SHP77 (cell line): ENCODE measurements around the gene SLC22A23.

Experiments
- DNase-seq, 2 experiments: peaks; one replicate each; lab custom pipeline; 2025; lab: John Stamatoyannopoulos, UW

Gene SLC22A23

DNA sequence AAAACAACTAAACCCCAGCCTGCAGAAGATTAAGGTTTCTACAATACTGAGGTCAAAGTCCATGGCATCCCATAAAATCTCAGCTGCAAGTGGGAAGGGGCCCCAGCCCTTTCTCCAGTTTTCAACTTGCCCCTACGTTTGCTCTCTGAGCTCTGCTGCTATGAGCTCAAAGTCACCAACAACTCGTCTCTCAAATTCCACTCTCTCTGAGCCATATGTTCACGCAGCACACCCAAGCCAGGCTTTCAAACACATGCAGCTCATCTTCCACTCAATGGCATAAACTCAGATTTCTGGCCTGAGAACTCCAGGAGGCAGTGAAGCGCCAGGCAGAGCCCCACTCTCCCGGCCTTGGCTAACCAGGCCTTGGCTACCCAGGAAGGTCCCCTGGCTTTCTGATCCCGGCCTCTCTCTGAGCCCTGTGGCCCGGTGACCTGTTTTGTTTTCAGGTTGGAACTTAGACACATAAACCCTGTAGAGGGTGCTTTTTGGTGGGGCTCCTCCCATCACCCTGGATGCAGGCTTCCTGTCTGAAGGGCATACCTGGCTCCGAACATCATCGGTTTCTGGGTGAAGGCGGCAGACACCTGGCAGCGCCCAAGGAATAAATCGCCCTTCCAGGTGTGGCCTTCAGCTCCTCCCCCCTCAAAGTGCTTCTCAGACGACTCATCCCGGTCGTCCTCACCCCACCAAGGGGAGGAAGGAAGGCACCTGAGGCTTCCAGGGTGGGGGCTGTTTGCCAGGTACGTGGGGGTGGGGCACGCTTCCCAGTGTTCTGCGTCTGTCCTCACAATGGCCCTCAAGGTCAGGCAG lies 12.4 kb downstream of the SLC22A23 start:
- DNase-seq = no peak

GRCh38 chr6:3443221-3443515 lies 13.7 kb downstream of the SLC22A23 start:
- no peak for DNase-seq

DNA sequence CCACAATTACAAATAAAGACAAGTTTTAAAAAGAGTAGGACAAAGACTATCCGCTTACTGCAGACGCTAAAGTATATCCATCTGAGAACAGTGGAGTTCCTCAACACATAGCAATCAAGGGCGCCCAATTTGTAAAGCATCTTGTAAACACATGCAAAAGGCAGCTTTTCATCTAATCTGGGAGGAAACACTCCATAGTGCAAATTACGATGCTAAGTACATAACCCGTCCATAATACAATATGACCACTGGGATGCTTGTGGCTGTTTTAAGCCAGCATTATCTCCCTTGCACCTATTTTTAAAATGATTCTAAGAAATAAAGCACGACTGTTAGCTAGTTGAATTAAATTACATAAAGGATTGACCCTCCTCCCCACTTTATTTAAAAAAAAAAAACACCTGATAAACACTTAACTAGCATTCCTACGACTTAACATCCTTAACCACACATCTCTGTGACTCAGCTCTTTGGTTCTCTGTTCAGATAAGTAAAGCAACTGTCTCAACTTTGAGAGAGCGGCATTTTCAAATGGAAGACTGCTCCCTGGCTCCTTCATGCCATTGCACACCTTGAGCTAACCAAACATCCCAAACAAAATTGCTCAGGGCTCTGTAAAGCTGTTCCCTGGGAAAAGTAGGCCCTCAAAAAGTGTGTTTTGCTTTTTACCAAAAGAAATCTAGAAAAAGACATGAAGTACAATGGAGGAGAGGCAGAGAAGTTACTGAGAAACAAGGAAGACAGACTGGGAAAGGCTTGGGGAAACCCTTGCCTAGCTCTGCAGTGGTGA lies 14.2 kb downstream of the SLC22A23 start:
- DNase-seq = no peak

DNA sequence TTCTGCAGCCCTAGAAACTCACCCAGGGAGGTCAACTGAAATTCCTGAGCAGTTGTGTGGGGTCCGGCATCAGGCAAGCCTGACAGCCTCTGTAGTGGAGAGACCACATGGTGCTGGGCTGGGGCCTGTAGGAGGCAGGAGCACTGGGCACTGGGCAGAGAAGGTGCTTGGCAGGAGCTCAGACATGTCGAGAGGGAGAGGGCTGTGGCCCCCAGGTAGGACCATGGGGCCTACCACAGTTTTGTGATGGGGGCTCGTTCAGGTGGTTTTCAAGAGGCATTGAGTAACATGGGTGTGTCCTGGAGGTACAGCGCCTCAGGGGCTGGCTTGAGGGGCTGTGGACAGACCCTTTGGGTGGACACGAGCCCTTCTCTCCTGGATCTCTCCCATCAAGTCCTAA lies 15.9 kb downstream of the SLC22A23 start:
- DNase-seq = no peak

GRCh38 chr6:3439961-3440360 lies 16.9 kb downstream of the SLC22A23 start:
- no peak for DNase-seq

DNA sequence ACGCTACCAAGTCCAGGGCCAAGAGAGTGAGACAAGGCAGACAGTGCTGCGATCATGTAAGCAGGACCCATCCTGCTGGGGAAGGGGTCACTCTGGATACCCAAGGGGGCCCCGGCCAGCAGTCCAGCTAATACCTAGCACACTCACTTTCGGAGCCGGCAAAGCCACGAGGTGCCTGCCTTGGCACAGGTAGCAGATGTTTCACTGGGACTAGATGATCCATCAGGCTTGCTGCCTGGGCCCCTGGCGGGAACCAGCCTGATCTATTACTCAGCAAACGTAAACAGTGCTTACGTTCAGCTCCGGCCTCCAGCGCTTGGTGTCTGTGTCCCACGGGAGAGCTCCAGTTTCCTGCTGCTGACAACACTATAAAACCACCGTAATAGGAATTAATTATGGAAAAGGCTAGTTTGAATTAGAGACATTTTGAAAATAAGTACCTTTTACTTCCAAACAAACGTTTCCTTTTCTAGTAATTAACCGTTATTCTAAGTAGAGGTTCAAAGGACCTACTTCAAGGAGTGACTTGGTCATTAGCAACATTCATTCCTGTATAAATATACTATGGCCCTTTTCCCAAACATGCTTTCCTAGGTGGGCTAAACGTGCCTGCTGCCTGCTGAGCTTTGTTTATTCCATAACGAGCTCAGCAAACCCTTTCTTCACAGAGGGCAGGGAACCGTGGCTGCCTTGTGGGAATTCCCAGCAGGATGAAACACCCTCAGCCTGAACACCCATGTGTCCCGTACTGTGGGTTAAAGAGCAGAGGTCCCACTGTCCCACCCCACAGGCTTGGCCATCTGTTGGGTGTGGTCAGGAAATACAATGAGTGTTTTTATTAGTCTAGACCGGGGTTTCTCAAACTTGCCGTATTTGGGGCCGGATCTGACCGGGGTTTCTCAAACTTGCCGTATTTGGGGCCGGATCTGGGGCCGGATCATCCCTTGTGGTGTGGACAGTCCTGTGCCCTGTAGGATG lies 18.4 kb downstream of the SLC22A23 start:
- peak; percentile 47 to 71 for DNase-seq

DNA sequence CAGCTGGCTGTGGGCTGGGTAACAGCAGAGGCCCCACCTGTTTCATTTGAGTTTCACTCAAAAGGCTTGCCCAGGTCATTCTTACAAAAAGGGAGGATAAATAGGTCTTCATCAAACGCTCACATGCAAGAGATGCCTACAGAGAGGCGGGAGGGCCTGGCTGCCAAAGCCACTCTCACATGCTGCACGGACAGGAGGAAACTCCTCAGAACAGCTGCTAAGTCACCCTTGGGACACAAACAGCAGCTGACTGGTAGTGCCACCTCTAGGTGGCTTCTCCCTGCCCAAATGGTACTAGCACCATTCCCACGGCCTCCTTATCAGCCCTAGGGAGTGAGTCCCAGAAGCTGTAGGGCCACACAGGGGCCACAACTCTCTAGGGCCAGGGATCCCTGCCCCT lies 23.8 kb downstream of the SLC22A23 start:
- DNase-seq = no peak

DNA sequence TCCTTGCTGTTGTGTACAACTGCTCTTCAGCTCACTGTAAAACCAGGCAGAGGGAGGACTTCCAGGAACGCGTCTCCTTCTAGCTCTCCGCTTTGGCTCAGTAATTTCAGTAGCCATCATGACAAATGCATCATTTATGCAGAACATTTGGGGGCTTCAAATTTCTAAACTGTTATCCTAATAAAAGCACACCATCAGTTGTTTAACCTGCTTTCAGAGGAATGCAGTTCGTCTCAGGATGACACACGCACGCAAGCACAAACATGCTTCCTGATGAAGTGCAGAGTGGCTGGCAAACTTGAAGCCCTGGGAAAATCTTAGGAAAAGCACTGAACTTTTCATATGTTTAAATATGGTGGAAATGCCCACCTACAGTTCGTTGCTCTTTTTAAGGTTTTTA lies 24.4 kb downstream of the SLC22A23 start:
- DNase-seq = no peak

- no peak for DNase-seq
Measured at GRCh38 chr6:3431994-3432393, 24.9 kb downstream of the SLC22A23 start.

DNA sequence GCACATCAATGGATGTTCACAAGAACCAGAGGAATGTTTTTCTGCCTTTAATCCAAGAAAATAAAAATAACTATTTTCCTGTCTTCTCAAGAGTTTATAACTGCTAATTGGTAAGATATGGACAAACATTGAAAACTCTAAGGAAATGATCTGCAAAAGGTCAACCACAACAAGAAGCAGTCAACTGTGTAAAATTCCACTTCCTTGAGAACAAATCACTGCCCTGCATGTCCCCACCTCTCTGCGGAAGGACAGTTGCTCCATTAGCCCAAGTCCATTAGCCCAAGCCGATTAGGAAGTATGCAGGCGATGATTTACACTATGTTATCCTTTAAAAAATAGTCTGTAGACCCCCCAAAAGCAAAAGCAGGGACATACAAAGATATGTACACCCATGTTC lies 27.6 kb downstream of the SLC22A23 start:
- no peak for DNase-seq

DNA sequence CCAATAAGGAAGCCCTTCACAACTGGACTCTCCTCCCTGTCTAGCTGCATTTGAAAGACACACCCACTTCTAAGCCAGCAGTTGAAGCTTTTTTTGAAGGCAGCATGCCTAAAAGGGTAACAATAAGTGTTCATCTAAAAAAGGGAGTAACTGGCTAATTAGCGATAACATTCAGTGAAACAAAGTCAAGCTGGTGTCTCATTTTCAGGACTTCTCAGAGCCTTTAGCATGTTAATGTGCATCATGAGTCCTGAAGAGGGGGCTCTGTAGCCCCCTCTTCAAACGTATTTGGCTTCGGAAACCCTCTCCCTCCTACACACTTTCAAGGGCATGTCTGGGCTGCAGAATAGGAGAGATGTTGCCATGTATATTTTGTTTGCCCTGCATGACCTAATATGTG lies 28.1 kb downstream of the SLC22A23 start:
- no peak for DNase-seq

DNA sequence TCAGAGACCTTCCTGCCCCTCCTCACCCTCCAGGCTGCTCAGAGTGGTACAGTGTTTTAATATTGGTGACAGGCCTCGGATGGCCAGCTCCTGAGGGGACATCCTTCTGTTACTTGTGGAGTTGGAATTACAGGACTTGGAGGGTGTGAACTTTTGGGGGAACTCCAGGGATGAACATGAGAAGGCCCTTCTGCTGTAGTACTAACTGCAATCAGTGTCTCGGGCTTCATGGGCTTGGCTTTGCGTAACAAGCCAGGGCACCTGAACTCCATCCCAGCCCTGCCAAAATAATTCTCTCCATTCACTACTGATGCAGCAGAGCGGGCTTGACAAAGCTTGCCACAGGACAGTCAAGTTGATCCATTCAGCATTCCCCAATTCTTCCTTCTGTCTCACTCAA lies 28.6 kb downstream of the SLC22A23 start:
- DNase-seq = no peak

DNA sequence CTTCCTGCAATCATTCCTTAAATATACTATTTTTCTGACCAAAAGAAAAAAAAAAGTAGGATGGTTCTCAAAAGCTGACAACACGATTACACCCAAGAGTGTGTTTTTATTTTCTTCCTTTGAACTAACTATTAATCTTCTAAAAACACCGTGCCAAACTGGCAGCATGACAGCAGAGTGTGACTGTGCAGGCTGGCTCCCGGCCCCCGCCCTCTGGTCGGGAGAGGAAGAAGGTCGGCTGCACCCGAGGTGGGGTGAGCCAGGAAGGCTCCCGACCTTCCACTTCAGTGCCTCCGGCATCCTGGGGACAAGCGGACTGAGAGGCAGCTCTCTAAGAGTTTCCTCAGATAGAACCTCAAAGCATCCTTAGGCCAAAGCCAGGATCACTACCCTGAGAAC lies 29.2 kb downstream of the SLC22A23 start:
- no peak for DNase-seq

- DNase-seq = no peak
Measured at GRCh38 chr6:3426927-3427686, 29.7 kb downstream of the SLC22A23 start.

DNA sequence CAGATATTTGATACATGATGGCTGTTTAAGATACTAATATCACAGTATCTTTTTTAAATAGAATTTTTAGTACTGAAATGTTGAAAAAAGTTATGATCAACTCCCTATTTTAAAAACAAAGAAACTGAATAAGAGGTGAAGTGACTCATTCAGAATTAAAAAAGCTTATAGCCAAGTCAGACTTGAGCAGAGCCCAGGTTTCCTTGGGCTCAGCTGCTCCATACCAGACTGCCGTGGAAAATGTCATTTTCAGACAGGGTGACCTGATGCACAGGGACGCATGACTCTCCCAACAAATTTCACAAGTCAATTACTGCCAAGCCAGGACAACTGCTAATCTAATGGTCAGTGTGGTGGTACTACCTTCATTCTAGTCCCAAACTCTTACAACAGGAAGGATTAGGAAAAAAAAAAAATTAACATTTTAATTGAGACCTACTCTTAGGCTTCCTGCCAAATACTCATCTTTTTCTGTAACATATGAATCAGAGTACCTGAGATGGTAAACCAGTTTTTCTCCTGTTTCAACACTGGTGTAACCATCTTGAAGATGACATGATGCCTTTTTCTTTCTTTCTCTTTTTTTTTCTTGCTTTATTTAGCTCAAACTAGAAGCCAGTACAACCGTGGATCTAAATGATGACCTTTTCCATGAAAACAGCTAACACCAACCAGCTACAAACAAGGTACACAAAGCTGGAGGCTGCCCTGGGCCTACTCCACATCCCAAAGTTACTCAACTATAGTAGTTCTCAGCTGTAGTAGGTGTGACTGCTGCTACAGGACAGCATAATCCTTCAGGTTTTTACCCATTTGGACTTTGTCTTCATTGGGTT lies 30.5 kb downstream of the SLC22A23 start:
- no peak for DNase-seq

- DNase-seq = no peak
Measured at GRCh38 chr6:3425574-3425973, 31.3 kb downstream of the SLC22A23 start.

- no peak for DNase-seq
Measured at GRCh38 chr6:3424185-3424927, 32.5 kb downstream of the SLC22A23 start.

DNA sequence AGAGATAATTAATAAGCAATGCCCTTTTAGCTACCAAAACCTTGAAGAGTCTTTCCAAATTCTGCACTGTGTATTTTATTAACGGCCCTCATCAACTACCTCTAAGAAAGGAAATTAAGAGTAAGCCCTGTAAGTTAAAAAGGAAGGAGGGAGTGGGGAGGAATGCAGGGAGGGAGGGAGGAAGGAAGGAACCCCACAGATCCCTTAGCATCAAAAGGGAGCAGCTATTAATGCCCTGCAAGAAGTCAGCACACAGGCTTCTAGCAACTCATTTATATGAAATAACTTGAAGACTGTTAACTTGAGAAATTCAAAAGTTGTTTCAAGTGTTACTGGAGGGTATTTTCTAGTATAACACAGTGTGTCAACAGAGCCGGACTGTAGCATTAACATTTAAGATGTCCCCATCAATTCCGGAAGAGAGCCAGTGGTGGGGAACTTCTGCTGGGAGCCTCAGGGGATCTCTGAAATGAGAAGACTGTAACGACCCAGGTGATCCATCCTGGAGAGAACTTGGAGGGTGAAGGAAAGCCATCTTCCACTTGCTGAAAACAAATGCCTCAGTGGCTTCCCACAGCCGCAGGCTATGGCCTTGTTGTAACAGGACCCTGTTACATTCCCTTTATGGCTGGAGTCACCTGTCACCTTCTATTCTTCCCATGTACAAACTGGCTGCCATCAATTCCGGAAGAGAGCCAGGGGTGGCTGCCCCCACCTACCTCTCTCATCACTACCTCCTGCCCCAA lies 33.2 kb downstream of the SLC22A23 start:
- no peak for DNase-seq

DNA sequence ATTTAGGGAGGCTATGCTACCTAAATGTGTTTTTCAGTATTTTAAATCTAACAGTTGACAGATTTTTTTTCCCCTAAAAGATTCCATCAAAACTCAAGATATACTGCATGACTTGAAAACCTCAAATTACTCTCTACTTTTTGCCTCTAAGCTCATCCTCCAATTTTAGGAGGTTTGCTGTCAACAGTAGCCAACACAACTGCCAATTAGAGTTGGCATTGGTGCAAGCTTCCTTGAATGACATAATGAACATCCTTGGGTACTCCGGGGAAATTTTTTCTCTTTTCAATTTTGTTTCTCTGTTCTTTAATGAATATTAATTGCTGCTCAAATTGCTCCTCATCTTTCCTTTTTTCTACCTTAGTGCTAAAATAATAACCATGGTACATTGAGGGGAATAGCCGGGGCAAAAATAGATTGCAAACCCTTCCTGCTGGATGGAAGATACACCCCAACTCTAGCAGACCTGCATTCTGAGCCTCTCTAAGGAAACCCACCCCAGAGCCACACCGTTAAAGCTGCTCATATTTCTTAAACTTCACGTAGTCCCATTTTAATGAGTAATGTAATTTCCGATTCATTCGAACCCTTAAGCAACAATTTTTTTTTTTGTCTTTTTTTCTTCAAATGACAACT lies 34.3 kb downstream of the SLC22A23 start:
- no peak for DNase-seq
